ENCODE results near the gene DCLK1. TPM values are rescaled to one million over a fixed set of nuclear protein-coding genes. Genes with fewer than 3 reads are reported as not detected.

The DCLK1 gene
- total RNA-seq, 1 experiment from 2014 or later: 36.2 TPM

GRCh38 chr13:36134632-36135031 is 3.5 kb upstream of the DCLK1 start:
- Histone ChIP-seq H3K23ac (ENCODE audit: insufficient read length, low read depth, low read length) (no peak overlapping the region), H3K4me2 (ENCODE audit: insufficient read depth, insufficient read length, low read length) (no peak overlapping the region), H3K14ac (ENCODE audit: insufficient read depth, low read length) (no peak overlapping the region), H3K27ac (ENCODE audit: insufficient read length, low read depth, low read length) (no peak overlapping the region), H2BK15ac (ENCODE audit: low read depth, low read length) (no peak overlapping the region), H3K27me3 (ENCODE audit: insufficient read depth, low read length) (peaks cover 12% of the 10 kb centered on the region; the same call in 1 of the 2 replicates), H4K8ac (replicated peaks; ENCODE audit: insufficient read length, low read depth, low read length) (no peak overlapping the region), H2BK120ac (ENCODE audit: low read depth, low read length, poor library complexity, severe bottlenecking) (no peak overlapping the region), H4K91ac (ENCODE audit: insufficient read length, low read depth, low read length) (no peak overlapping the region), H3K4me1 (ENCODE audit: insufficient read depth, low read length) (no peaks in the 10 kb centered on the region), H3K9ac (ENCODE audit: extremely low read depth, insufficient read length, low read length) (no peak overlapping the region), H3K18ac (ENCODE audit: insufficient read length, low read depth, low read length) (no peak overlapping the region), H2AK5ac (ENCODE audit: insufficient read length, low read length) (no peak overlapping the region), H4K20me1 (ENCODE audit: control insufficient read depth, insufficient read depth, insufficient read length) (no peaks in the 10 kb centered on the region), H2BK20ac (ENCODE audit: low read depth, low read length, poor library complexity, severe bottlenecking) (no peak overlapping the region), H3K79me2 (ENCODE audit: insufficient read depth, low read length) (no peaks in the 10 kb centered on the region), H3K56ac (ENCODE audit: insufficient read length, low read depth, low read length) (no peak overlapping the region), H2AFZ (ENCODE audit: low read length) (no peak overlapping the region), H3K9me3 (ENCODE audit: control insufficient read depth, low read depth, low read length) (no peaks in the 10 kb centered on the region), H3T11ph (ENCODE audit: low read length) (no peak overlapping the region), H4K5ac (ENCODE audit: insufficient read length, low read depth, low read length) (no peak overlapping the region), H2BK5ac (ENCODE audit: insufficient read length, low read length) (no peak overlapping the region), H3K79me1 (ENCODE audit: insufficient read depth, low read depth, low read length, poor library complexity, severe bottlenecking) (no peaks in the 10 kb centered on the region), H3K4ac (ENCODE audit: low read depth, low read length) (no peak overlapping the region), H3K23me2 (ENCODE audit: insufficient read length, low read depth, low read length, poor library complexity, severe bottlenecking) (peaks cover 8% of the 10 kb centered on the region), H2BK12ac (ENCODE audit: insufficient read length, low read depth, low read length) (no peak overlapping the region)
- H3K27ac Mint-ChIP-seq: no peak overlapping the region
- peaks cover 7 to 11% of the 10 kb centered on the region in 2 experiments for H3K4me1 Mint-ChIP-seq
- no CpG with 5 or more reads among the region's 1 CpG for WGBS (ENCODE audit: extremely low coverage, insufficient read length, low lambda C conversion rate)
- H3K27me3 Mint-ChIP-seq (ENCODE audit: low read depth): peaks cover 37% of the 10 kb centered on the region
- H3K36me3 Mint-ChIP-seq (ENCODE audit: insufficient read depth in 1 of 3, low read depth in 3 of 3): peaks cover 0 to under 1% (median 0%) of the 10 kb centered on the region in 3 experiments; a peak in 1 of 7 replicates
- no peak overlapping the region for H3K4me3 Mint-ChIP-seq
- no peak for DNase-seq
- TF ChIP-seq CTCF (conservative IDR thresholded peaks at IDR 0.05): no peak
- H3K9me3 Mint-ChIP-seq: peaks cover 0 to 3% of the 10 kb centered on the region in 2 experiments; a peak in 1 of 5 replicates
